PFSK-1 (cell line): ENCODE data around the gene ORM1.

Experiments used
- FOXP2 ChIP-seq: optimal IDR thresholded peaks from 2 replicates; pipeline ENCODE3; 2011; ENCODE audit warnings: borderline replicate concordance, control low read depth, inconsistent platforms; ENCODE audit not compliant: insufficient read depth; ENCODE audit errors: extremely low read length, extremely low read depth
- POLR2AphosphoS5 ChIP-seq: IDR thresholded peaks from 2 replicates; pipeline ENCODE4 v1.6.1; 2012; ENCODE audit warnings: low read depth, mild to moderate bottlenecking, control low read depth, low read length, moderate library complexity
- REST ChIP-seq, 2 experiments: IDR thresholded peaks; 2 replicates each; pipeline versions ENCODE4 v1.6.1 to v1.8.0; 2011 to 2012; ENCODE audit warnings: low read depth in 2 of 2, low read length in 2 of 2, control low read depth in 1 of 2, inconsistent platforms in 1 of 2, mild to moderate bottlenecking in 1 of 2, moderate library complexity in 1 of 2; ENCODE audit not compliant: insufficient read depth in 1 of 2
- SIN3A ChIP-seq: IDR thresholded peaks from 2 replicates; pipeline ENCODE4 v1.6.1; 2012; ENCODE audit warnings: mild to moderate bottlenecking, low read length, moderate library complexity, borderline replicate concordance; ENCODE audit not compliant: insufficient read depth
- TAF1 ChIP-seq: IDR thresholded peaks from 2 replicates; pipeline ENCODE4 v1.6.1; 2012; ENCODE audit warnings: low read length, control low read depth, borderline replicate concordance; ENCODE audit not compliant: insufficient read depth

ORM1 gene

GRCh38 chr9:114281473-114282103 is 41.3 kb upstream of the ORM1 start:
- TF ChIP-seq SIN3A, result no peak
- TF ChIP-seq POLR2AphosphoS5, result no peak
- no peak for TF ChIP-seq TAF1
- TF ChIP-seq REST (IDR thresholded peaks at IDR 0.05; ENCODE audit: insufficient read depth in 1 of 2, low read depth in 2 of 2, low read length in 2 of 2), result no peak
- TF ChIP-seq FOXP2, result no peak

- TF ChIP-seq POLR2AphosphoS5, result no peak
- no peak for TF ChIP-seq TAF1
Observed at GRCh38 chr9:114282104-114282485, 40.8 kb upstream of the ORM1 start.

GRCh38 chr9:114282507-114282906 is 40.4 kb upstream of the ORM1 start:
- no peak for TF ChIP-seq POLR2AphosphoS5
- TF ChIP-seq TAF1, result no peak
- TF ChIP-seq FOXP2, result no peak
- TF ChIP-seq REST (IDR thresholded peaks at IDR 0.05; ENCODE audit: insufficient read depth in 1 of 2, low read depth in 2 of 2, low read length in 2 of 2), result no peak
- TF ChIP-seq SIN3A, result no peak

- TF ChIP-seq SIN3A (no peak), POLR2AphosphoS5 (no peak), TAF1 (no peak), FOXP2 (no peak), REST (IDR thresholded peaks at IDR 0.05; ENCODE audit: insufficient read depth in 1 of 2, low read depth in 2 of 2, low read length in 2 of 2) (no peak)
Observed at GRCh38 chr9:114282926-114283325, 40.0 kb upstream of the ORM1 start.

GRCh38 chr9:114283551-114284111 is 39.3 kb upstream of the ORM1 start:
- TF ChIP-seq FOXP2, result no peak

GRCh38 chr9:114284316-114285060 is 38.4 kb upstream of the ORM1 start:
- TF ChIP-seq TAF1 (no peak), POLR2AphosphoS5 (no peak), SIN3A (no peak), REST (IDR thresholded peaks at IDR 0.05; ENCODE audit: insufficient read depth in 1 of 2, low read depth in 2 of 2, low read length in 2 of 2) (no peak), FOXP2 (no peak)
